Measurements from ENCODE around the gene ALS2CL.
"Not testable (repeated sequence)": the region's sequence is repeated elsewhere in the genome, so short reads cannot be mapped to it uniquely, and the experiment has no call there.

The ALS2CL gene, protein sequence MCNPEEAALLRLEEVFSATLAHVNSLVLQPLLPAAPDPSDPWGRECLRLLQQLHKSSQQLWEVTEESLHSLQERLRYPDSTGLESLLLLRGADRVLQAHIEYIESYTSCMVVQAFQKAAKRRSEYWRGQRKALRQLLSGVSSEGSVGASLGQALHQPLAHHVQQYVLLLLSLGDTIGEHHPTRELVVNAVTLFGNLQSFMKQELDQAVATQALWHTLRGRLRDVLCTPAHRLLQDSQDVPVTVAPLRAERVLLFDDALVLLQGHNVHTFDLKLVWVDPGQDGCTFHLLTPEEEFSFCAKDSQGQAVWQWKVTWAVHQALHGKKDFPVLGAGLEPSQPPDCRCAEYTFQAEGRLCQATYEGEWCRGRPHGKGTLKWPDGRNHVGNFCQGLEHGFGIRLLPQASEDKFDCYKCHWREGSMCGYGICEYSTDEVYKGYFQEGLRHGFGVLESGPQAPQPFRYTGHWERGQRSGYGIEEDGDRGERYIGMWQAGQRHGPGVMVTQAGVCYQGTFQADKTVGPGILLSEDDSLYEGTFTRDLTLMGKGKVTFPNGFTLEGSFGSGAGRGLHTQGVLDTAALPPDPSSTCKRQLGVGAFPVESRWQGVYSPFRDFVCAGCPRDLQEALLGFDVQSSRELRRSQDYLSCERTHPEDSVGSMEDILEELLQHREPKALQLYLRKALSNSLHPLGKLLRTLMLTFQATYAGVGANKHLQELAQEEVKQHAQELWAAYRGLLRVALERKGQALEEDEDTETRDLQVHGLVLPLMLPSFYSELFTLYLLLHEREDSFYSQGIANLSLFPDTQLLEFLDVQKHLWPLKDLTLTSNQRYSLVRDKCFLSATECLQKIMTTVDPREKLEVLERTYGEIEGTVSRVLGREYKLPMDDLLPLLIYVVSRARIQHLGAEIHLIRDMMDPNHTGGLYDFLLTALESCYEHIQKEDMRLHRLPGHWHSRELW

DNA sequence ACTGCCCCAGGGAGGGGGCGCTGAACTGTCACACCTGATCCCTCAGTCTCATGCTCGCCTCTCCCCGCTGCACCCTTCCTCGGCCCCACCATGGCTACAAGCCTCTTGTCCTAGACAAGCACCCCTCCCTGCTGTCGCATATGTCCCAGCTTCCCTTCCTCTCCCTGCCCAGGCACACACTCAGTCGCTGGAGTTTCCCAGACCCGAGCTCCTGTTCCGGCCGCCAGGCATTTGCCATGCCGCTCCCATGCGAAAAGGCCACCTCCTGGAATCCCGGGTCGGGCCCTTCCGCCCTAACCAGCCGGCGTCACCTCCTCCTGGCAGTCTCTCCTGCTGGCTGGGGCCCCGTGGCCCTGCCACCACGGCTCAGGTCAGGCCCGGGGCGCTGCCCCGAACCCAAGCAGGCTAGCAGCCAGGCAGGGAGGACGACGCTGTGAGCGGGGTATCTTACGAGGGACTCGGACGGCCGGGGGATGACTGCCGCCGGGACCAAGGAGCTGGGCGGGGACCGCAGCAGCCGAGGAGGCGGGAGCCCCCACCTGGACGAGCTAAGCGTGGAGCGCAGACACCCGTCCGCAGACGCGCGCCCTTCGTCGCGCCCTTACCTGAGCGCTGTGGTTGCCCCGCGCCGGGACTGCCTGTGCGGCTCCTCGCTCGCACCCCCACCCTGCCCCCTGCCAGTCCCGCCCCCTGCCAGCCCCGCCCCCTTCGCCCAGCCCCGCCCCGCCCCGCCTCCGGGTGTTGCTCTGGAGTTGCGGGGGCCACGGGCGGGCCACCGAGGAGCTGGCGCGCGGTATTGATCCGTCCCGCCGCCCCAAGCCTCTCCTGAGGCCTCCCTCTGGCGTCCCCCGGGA, at the start of gene ALS2CL:
Gene ALS2CL, minus strand, starts transcription at position 642 of the 854 bp plus-strand sequence. CDS start 4,239 bp downstream, outside the sequence.
- in situ Hi-C loops (cut with MboI; ENCODE audit: low sequenced_read_pairs): no loop called here

DNA sequence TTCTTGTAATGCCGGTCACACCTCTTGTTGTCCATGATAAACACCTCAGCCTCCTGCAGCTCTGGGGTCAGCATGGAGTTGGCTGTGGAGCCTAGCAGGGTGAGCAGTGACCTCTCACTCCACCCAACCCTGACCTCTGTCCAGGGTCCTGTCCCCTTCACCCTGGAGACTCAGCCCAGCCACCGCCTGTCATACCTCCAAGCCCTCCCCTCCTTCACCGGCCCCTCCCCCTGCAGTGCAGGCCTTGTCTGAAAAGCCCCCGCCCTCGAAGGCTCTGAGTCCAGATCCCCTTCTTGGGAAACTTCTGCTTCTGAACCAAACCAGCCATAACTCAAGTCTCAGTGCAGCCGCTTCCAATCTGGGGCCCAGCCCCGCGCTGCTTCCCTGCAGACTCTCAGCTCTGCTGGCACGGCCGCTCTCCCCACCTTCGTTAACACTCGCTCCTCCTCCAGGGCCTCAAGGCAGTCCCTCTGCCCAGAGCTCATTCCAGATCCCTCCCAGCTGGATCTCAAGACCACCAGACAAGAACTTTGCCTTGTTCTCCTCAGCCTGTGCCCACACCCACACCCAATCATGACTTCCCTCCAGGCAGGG, 49.6 kb upstream of the ALS2CL start:
- in situ Hi-C loops (cut with MboI; ENCODE audit: low sequenced_read_pairs): no loop called here

DNA sequence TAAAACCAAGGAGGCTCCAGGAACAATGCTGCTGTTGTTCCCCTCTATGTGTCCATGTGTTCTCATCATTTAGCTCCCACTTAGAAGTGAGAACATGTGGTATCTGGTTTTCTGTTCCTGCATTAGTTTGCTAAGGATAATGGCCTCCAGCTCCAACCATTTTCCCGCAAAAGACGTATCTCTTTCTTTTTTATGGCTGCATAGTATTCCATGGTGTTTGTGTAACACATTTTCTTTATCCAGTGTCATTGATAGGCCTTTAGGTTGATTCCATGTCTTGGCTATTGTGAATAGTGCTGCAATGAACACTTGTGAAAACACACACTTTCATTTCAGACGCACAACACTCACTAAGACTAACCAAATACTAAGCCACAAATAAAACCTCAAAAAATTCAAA, 46.1 kb upstream of the ALS2CL start:
- in situ Hi-C loops (cut with MboI; ENCODE audit: low sequenced_read_pairs): not testable (repeated sequence)

DNA sequence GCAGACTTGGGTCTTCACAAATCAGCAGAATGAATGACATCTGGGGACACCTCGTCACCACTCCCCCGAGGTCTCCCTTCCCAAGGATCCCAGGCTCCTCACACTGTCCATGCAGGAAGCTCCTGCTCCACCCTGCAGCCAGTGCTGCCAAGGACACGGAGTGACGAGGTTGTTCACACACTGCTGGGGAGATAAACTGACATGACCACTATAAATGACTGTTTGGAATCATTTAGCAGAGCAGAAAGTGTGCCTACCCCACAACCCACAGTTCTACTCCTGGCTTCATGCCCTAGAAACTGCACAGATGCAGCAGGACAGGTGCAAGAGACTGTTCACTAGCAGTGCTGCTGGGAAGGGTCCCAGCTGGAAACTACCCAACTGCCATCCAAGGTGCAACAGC, 43.9 kb upstream of the ALS2CL start:
- in situ Hi-C loops (cut with MboI; ENCODE audit: low sequenced_read_pairs): no loop called here

DNA sequence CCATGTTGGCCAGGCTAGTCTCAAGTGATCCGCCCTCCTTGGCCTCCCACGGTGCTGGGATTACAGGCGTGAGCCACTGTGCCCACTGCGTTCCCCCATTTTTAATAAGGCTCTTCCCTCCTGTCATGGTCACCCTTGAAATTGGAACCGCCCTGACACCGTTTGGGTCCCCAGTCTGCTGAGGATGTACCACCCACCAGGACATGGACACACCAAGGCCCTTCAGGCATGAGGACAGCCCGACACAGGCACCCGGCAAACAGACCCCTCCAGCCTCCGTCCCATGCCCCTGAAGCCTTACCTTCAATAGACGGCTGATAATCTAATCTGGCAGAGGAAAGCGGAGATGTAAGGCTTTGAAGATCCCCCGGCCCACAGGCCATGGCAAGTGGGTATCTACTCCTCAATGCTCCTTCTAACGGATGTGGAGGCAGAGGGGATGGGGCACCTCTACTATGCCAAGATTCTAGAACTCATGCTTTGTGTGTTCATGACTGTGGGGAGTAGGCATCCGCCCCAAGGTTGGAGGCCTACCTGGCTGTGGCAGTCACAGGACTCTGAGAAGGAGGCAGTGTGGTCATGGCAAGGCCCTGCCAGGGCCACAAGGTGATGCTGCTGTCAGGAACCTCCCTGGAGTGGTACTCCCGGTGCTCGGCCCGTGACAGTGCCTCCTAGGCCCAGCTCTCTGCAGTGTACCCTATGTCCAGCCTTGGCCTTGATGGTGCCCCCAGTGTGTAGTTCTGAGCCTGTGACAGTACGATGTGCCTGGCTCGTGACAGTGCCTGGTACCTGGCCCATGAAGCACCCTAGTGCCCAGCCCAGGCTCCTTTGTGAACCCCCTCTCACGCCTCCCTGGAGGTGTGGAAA, 42.8 kb upstream of the ALS2CL start:
- in situ Hi-C loops (cut with MboI; ENCODE audit: low sequenced_read_pairs): no loop called here

DNA sequence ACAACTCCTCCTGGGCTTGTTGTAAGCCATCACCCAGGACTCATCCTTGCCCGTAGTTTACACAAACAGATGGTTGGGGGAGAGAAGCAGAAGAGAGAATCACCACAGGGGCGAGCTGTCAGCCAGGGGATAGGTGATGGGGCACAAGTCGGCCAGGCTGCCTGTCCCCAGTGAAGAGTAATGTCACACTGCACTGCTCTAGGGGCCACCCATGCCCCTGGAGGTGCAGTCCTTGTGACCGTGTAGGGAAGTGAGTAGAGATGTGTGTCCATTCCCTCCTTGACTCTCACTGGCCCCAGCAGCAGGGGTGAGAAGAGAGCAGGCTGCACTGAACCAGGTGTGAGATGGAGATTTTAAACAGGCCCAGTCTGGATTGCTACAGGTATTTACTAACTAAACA, 41.3 kb upstream of the ALS2CL start:
- in situ Hi-C loops (cut with MboI; ENCODE audit: low sequenced_read_pairs): no loop called here

DNA sequence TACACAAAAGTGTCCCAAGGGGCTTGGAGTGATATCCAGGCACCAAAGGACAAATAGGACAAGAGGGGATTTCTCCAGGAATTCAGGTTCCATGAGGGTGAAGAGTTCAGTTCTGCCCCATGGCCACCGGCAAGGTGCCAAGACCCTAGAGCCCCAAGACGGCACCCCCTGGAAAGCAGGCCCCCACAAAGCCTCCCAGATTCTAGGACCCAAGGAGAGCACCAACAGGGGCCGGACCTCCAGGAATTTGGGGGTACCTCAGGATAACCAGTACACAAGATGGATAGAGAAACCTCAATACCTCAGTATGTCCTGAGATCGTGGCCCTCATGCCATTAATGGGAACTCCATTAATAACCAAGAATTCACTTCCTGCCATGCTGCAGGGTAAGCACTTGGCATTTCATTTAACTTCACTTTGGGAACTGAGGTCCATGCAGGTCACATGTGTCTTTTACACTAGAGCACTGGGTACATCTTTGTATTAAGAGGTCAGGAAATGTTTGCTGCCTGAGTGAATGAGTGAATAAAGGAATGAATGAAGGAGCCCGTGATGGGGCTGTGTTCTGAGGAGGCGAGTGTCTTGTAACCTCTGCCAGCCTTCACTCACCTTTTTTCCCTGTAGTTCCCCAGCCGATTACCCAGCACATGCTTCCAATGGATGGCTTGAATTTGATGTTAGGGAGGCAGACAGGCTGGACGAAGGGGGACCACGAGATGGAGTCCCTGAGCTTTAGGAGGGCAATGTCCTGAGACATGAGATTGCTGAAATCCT, 39.7 kb upstream of the ALS2CL start:
- in situ Hi-C loops (cut with MboI; ENCODE audit: low sequenced_read_pairs): no loop called here

DNA sequence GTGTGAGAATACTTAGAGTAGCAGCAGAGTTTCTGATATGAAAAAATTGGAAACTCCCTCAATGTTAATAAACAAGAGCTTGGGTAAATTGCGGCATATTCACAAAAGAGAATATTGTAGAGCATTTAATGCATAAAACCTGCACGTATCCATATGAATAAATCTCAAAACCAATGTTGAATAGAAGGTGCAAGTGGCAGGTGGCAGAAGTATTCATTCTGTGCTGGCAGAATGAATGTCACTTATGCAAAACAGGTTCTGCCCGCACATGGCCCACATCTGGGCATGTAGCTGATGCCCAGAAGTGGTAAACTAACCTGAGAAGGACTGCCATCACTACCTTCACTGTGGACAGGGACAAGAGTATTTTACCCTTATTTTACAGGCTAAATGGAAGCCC, 38.3 kb upstream of the ALS2CL start:
- in situ Hi-C loops (cut with MboI; ENCODE audit: low sequenced_read_pairs): no loop called here

DNA sequence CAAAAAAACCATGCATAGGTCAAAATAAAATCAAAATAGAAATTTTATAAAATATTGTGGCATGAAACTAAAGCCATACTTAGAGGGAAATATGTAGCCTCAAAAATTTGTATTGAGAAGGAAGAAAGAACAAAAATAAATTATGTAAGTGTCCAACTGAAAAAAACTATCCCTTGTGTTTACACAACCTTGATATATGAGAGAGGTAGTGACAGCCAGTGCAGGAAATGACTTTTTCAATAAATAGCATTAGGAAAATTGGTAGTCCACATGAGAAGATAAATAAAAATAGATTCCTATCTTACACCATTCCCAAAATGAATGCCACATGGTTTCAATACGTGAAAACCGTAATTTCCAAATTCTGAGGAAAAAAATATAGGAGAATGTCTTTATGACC, 37.3 kb upstream of the ALS2CL start:
- in situ Hi-C loops (cut with MboI; ENCODE audit: low sequenced_read_pairs): no loop called here

DNA sequence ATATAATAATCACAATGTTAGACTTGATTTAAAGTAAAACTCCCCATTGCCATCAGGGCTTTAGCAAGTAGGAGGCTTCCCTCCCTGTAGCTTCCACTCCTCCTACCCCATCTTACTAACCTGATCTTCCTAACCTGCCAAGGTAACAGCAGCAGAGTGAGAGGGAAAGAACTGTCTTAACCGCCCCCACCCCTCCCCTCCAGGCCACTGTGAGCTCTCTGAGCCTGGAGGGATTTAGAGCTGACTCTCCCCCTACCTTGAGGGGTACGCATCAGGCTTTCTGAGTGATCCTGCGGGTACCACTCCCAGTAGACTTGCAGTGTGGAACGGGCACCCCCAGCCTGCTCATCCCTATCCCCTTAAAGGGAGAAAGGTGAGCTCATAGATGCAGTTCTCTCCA, 35.6 kb upstream of the ALS2CL start:
- in situ Hi-C loops (cut with MboI; ENCODE audit: low sequenced_read_pairs): no loop called here

DNA sequence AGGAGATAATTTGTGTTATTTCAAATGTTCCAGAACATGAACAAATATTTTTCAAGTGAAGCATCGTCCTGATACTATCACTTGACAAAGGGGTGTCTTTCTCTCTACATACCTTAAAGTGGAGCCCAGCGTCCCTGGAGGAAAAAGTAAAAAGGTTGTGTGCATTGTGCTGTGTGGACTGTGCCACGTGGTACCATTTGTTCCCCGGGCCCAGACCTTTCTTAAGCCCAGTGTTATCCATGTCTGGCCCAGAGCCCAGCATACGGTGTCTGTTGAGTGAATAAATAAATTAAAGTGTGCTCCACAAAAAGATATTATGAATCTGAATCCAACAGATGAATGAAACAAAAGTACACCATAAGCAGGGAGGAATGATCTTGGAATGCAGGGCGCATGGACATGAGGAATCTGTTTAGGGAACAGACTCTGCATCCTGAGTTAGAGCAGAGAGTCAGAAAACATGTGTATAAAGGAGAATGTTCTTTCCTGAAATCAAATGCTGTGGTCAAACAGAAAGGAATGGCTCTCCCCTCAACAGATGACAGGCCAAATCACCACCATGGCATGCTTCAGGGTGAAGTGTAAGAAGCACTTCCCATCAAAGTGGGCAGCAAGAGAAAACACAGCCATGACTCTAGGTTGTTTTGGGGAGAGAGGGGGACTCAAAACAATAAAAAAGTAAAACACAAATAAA, 32.3 kb upstream of the ALS2CL start:
- in situ Hi-C loops (cut with MboI; ENCODE audit: low sequenced_read_pairs): no loop called here

DNA sequence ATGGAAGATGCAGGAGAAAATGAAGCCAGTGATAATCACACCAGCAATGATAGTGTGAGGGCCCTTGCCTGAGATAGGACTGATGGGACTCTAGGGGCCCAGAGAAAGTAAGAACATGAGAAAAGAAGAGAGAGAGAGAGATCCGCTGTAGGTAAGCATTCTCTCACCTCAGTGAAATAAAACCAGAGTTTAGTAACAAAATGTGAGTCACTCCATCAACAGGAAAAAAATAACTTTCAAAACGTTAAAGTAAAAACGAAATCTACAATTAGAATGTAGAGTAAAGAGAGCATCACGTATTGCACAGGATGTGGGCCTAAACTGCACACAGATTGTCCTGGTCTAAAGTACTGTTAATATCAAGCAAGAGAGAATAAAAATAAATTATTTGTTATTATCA, 30.9 kb upstream of the ALS2CL start:
- in situ Hi-C loops (cut with MboI; ENCODE audit: low sequenced_read_pairs): loop anchor here (25.0 kb wide), 2 partner anchors 163 to 638 kb away; partner anchors contain the start of gene PTH1R

DNA sequence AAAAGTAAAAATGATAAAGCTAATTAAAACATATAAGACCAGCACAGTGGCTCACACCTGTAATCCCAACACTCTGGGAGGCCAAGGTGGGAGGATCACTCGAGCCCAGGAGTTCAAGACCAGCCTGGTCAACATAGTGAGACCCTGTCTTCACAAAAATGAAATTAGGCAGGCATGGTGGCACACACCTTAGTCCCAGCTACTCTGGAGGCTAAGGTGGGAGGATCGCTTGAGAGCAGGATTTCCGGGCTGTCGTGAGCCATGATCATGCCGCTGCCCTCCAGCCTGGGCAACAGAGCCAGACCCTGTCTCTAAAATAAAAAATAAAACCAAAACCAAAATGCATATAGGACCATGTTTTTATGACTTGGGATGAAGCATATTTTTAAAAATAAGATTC, 29.0 kb upstream of the ALS2CL start:
- in situ Hi-C loops (cut with MboI; ENCODE audit: low sequenced_read_pairs): loop anchor here (25.0 kb wide), 2 partner anchors 165 to 640 kb away; partner anchors contain the start of gene PTH1R

DNA sequence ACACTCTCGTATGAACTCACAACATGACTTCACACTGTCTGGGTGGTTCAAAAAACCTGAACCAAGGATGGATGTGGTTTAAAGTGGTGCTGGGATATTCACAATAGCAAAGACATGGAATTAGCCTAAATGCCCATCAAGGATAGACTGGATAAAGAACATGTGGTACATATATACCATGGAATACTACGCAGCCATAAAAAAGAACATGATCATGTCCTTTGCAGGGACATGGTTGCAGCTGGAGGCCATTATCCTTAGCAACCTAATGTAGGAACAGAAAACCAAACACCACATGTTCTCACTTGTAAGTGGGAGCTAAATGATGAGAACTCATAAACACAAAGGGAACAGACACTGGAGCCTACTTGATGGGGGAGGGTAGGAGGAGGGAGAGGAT, 27.5 kb upstream of the ALS2CL start:
- in situ Hi-C loops (cut with MboI; ENCODE audit: low sequenced_read_pairs): loop anchor here (25.0 kb wide), 2 partner anchors 166 to 641 kb away; partner anchors contain the start of gene PTH1R

DNA sequence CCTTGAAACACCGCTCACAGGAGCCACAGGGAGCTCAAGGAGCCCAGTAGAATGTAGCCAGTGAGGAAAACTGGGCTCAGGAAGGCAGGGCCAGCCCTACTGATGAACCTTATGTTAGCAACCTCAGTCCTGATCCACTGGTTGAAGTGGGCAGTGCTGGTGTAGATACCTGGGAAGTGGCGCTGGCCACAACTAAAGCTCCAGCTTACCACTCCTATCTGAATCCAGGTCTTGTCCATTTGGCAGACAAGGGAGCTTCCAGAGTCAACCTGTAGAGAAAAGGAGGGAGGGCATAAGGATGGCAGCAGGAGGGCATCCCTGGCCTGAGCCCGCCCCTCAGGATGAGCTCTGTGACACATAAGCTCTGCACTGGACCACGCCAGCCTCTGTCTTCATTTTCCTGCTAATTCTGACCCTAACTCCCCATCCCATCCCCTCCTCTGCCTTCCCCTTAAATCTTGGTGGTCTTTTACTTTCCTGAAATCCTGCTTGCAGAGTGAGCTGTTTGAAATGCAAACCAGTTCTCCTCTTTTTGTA, 26.3 kb upstream of the ALS2CL start:
- in situ Hi-C loops (cut with MboI; ENCODE audit: low sequenced_read_pairs): loop anchor here (25.0 kb wide), 2 partner anchors 167 to 642 kb away; partner anchors contain the start of gene PTH1R

DNA sequence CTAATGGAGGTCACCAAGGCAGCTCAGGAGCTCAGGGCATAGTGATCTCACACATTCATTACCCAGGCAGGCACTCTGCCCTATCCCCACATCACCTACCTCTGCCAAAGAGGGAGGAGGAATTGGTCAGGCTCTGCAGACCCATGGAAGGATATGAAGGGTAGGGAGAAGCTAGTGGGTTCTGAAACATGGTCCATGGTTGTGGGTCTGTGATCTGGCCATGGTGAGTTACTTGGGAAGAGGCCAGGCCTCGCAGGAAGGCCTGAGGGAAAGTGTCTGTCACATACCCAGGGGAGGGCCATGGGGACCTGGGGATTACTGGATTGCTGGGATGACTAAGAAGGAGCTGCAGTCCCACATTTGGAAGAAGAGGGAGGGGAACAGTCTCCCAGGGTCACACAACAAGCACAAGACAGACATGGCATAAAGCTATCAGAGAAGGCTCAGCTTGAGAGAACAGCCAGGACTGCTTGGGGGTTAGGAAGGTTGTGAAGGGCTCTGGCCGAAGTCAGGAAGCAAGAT, 25.6 kb upstream of the ALS2CL start:
- in situ Hi-C loops (cut with MboI; ENCODE audit: low sequenced_read_pairs): loop anchor here (25.0 kb wide), 2 partner anchors 168 to 643 kb away; partner anchors contain the start of gene PTH1R

Measured in HL-60/S4 (cell line).